ENCODE data around the gene KPRP.

Gene KPRP

DNA sequence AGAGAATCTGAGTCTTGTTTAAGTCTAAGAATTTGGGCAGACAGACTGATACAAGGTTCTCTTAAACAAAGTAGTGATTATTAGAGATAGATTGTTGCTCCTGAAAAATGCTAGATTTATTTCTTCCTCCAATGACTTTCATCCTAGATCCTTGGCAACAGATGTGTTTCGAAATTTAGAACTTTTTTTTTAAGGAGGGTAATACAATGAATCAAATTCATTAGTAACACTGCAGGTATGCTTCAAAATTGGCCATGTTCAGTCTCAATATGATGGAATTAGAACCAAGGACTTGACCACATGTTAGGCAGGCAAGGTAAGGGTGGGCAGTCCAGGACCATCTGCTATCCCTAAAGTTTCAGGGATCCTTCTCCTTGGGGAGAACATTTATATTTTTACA is 12.6 kb downstream of the KPRP start:
- no peak for DNase-seq (ENCODE audit: low spot score)

DNA sequence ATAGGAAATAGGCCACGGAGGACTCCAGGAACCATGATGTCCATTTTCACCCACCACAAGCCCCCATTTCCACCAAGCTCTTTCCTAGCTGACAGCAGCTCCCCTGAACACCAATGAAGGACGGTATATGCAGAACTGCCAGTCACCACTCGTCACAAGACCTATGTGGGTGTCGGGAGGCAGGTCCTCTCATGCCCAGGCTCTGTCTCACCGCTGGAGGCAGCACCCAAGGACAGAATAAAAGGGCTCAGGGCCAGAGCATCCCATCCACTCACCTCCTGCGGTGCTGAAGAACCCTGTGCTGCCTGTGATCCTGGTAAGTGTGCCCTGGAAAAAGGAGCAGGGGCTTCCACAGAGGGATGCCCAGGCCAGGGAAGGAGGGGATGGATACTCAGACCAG is 17.1 kb downstream of the KPRP start, which contains the start of gene LCE1F:
TSS of gene LCE1F (plus strand) at position 266 of the 400 bp plus-strand sequence. CDS start 1,232 bp downstream, outside the sequence.
- no peak for DNase-seq (ENCODE audit: low spot score)

- DNase-seq (ENCODE audit: low spot score) = no peak
Measured at GRCh38 chr1:152776361-152776760, 18.5 kb downstream of the KPRP start.

GRCh38 chr1:152777510-152778137 is 19.8 kb downstream of the KPRP start:
- no peak for DNase-seq (ENCODE audit: low spot score)

DNA sequence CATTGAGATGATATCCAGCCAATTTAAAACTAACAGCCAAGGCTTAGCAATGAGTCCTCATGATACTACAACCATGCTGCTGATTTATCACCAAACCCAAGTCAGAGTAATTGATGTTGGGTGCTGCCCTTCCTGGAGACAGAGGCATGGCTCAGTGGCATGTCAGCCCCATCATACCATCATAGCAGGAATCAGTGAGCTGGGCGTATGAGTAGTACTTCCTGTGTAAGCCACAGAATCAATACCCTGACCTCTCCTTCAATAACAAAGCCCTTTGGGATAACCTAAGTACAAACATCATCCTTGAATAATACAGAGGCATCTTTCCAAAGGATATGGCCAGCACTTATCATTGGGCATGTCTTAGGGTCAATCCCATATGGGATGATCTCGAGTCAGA is 25.3 kb downstream of the KPRP start:
- no peak for DNase-seq (ENCODE audit: low spot score)

DNA sequence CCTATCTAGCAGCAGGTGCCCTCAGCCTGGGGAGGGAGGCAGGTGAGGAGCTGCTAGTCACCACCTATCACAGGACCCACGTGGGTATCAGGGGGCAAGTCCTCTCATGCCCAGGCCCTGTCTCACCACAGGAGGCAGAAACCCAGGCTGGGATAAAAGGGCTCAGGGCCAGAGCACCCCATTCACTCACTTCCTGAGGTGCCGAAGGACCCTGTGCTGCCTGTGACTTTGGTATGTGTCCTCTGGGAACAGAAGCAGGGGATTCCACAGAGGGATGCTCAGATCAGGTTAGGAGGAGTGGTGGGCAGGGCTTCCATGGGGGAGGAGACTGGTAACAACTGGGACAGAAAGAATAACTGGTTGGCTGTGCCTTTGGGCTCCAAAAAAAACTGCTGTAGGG is 28.3 kb downstream of the KPRP start, which contains the start of gene LCE1E:
TSS of gene LCE1E (plus strand) at position 181 of the 400 bp plus-strand sequence. CDS start 1,043 bp downstream, outside the sequence.
- no peak for DNase-seq (ENCODE audit: low spot score)

GRCh38 chr1:152795686-152796085 is 37.9 kb downstream of the KPRP start:
- DNase-seq (ENCODE audit: low spot score) = no peak

GRCh38 chr1:152796421-152796820 is 38.6 kb downstream of the KPRP start, which contains the start of gene LCE1D:
LCE1D (plus strand) TSS chr1:152796721; CDS start chr1:152797795, 1,074 bp downstream.
- no peak for DNase-seq (ENCODE audit: low spot score)

GRCh38 chr1:152801333-152801732 is 43.5 kb downstream of the KPRP start:
- DNase-seq (ENCODE audit: low spot score) = no peak

- no peak for DNase-seq (ENCODE audit: low spot score)
Measured at GRCh38 chr1:152806576-152806975, 48.8 kb downstream of the KPRP start, which contains the start of gene LCE1C. LCE1C (minus strand) TSS chr1:152806651; CDS start chr1:152805478, 1,173 bp downstream.

GRCh38 chr1:152811050-152811449 is 53.2 kb downstream of the KPRP start:
- no peak for DNase-seq (ENCODE audit: low spot score)
